ENCODE results near the gene TMEM72. TPM values are rescaled to one million over a fixed set of nuclear protein-coding genes. Genes with fewer than 3 reads are reported as not detected.

The TMEM72 gene
- polyA plus RNA-seq, 1 donor (not counting 4 experiments of a cell fraction or from before 2014, with no cell fraction given): not detected

- H4K20me1 ChIP-seq (ENCODE audit: control insufficient read depth, extremely low read depth, insufficient read depth, low read length): no peaks in the 10 kb centered on the region
- dilution Hi-C loops (cut with MboI; ENCODE audit: extremely low pct_ligation_motif_present, low sequenced_read_pairs): no loop called here
Measured at GRCh38 chr10:44929356-44930255, 18.5 kb downstream of the TMEM72 start.

GRCh38 chr10:44930904-44931620, 19.9 kb downstream of the TMEM72 start:
- Histone ChIP-seq H3K4me3 (ENCODE audit: control insufficient read depth in 2 of 3, extremely low read depth in 1 of 3, insufficient read depth in 2 of 3, low read depth in 1 of 3, low read length in 3 of 3) (no peak overlapping the region), H3K9ac (ENCODE audit: control insufficient read depth, extremely low read depth, insufficient read depth, low read length) (no peak overlapping the region), H3K36me3 (ENCODE audit: control insufficient read depth in 2 of 2, extremely low read depth in 1 of 2, insufficient read depth in 2 of 2, low read length in 2 of 2) (no peaks in the 10 kb centered on the region), H3K4me2 (ENCODE audit: control insufficient read depth, extremely low read depth, insufficient read depth, low read depth, low read length) (no peak overlapping the region), H3K9me3 (ENCODE audit: control insufficient read depth, low read depth, low read length) (no peaks in the 10 kb centered on the region), H3K27me3 (ENCODE audit: control insufficient read depth, extremely low read depth, insufficient read depth, low read length) (no peaks in the 10 kb centered on the region), H3K4me1 (ENCODE audit: control insufficient read depth, extremely low read depth, insufficient read depth, low read length) (peaks cover 10% of the 10 kb centered on the region), H3K9me1 (ENCODE audit: control insufficient read depth, extremely low read depth, insufficient read depth, low read length) (no peaks in the 10 kb centered on the region), H4K20me1 (ENCODE audit: control insufficient read depth, extremely low read depth, insufficient read depth, low read length) (no peaks in the 10 kb centered on the region), H2AFZ (ENCODE audit: control insufficient read depth, low read length) (no peak overlapping the region), H3K27ac (ENCODE audit: control insufficient read depth, insufficient read depth, low read length) (no peak overlapping the region), H3K79me2 (ENCODE audit: control insufficient read depth, insufficient read depth, low read length) (no peaks in the 10 kb centered on the region)
- FAIRE-seq (no peak), DNase-seq (ENCODE audit: low read depth, low spot score) (no peak)
- TF ChIP-seq CTCF (optimal IDR thresholded peaks at IDR 0.05 in 1 of 3, IDR thresholded peaks at IDR 0.05 in 1 of 3, conservative IDR thresholded peaks at IDR 0.05 in 1 of 3; ENCODE audit: extremely low read depth in 1 of 3, insufficient read depth in 2 of 3, low read length in 3 of 3) (no peak), EZH2 (IDR thresholded peaks at IDR 0.05; ENCODE audit: low read length) (no peak)
- dilution Hi-C loops (cut with MboI; ENCODE audit: extremely low pct_ligation_motif_present, low sequenced_read_pairs): no loop called here

More at GRCh38 chr10:44929356-44930255, 18.5 kb downstream of the TMEM72 start:
- Histone ChIP-seq H3K4me2 (ENCODE audit: control insufficient read depth, extremely low read depth, insufficient read depth, low read depth, low read length) (no peak overlapping the region), H3K9me3 (ENCODE audit: control insufficient read depth, low read depth, low read length) (no peaks in the 10 kb centered on the region), H3K4me1 (ENCODE audit: control insufficient read depth, extremely low read depth, insufficient read depth, low read length) (no peaks in the 10 kb centered on the region), H3K4me3 (ENCODE audit: control insufficient read depth in 2 of 3, extremely low read depth in 1 of 3, insufficient read depth in 2 of 3, low read depth in 1 of 3, low read length in 3 of 3) (no peak overlapping the region), H3K36me3 (ENCODE audit: control insufficient read depth in 2 of 2, extremely low read depth in 1 of 2, insufficient read depth in 2 of 2, low read length in 2 of 2) (no peaks in the 10 kb centered on the region), H3K9ac (ENCODE audit: control insufficient read depth, extremely low read depth, insufficient read depth, low read length) (no peak overlapping the region), H3K27me3 (ENCODE audit: control insufficient read depth, extremely low read depth, insufficient read depth, low read length) (no peaks in the 10 kb centered on the region), H3K27ac (ENCODE audit: control insufficient read depth, insufficient read depth, low read length) (no peak overlapping the region), H3K9me1 (ENCODE audit: control insufficient read depth, extremely low read depth, insufficient read depth, low read length) (no peaks in the 10 kb centered on the region), H3K79me2 (ENCODE audit: control insufficient read depth, insufficient read depth, low read length) (no peaks in the 10 kb centered on the region), H2AFZ (ENCODE audit: control insufficient read depth, low read length) (no peak overlapping the region)
- TF ChIP-seq CTCF (optimal IDR thresholded peaks at IDR 0.05 in 1 of 3, IDR thresholded peaks at IDR 0.05 in 1 of 3, conservative IDR thresholded peaks at IDR 0.05 in 1 of 3; ENCODE audit: extremely low read depth in 1 of 3, insufficient read depth in 2 of 3, low read length in 3 of 3) (no peak), EZH2 (IDR thresholded peaks at IDR 0.05; ENCODE audit: low read length) (no peak)
- DNase-seq (ENCODE audit: low read depth, low spot score) (no peak), FAIRE-seq (no peak)
